ENCODE results near the gene ZNF524. TPM values are rescaled to one million over a fixed set of nuclear protein-coding genes. Genes with fewer than 3 reads are reported as not detected.

The ZNF524 gene
- polyA plus RNA-seq, 1 donor, result 10.0 TPM

GRCh38 chr19:55602104-55603001, 2.3 kb downstream of the ZNF524 start:
- no peak for DNase-seq (ENCODE audit: low read depth)

GRCh38 chr19:55603115-55603514, 3.0 kb downstream of the ZNF524 start:
- no peak for DNase-seq (ENCODE audit: low read depth)

- no peak for DNase-seq (ENCODE audit: low read depth)
Measured at GRCh38 chr19:55603581-55604292, 3.6 kb downstream of the ZNF524 start.

- peak; percentile 88 for DNase-seq (ENCODE audit: low read depth)
Measured at GRCh38 chr19:55605207-55605636, 5.1 kb downstream of the ZNF524 start.

GRCh38 chr19:55605637-55606470, 5.8 kb downstream of the ZNF524 start, which contains the start of gene ZNF865:
Gene ZNF865 (plus strand): TSS chr19:55605647. CDS start chr19:55613619, 7,972 bp downstream.
- no peak for DNase-seq (ENCODE audit: low read depth)

GRCh38 chr19:55606471-55606787, 6.3 kb downstream of the ZNF524 start:
- DNase-seq (ENCODE audit: low read depth), result no peak

- no peak for DNase-seq (ENCODE audit: low read depth)
Measured at GRCh38 chr19:55606817-55607216, 6.7 kb downstream of the ZNF524 start.

GRCh38 chr19:55609326-55609725, 9.2 kb downstream of the ZNF524 start:
- DNase-seq (ENCODE audit: low read depth), result no peak

- no peak for DNase-seq (ENCODE audit: low read depth)
Measured at GRCh38 chr19:55611300-55611982, 11.4 kb downstream of the ZNF524 start.

- no peak for DNase-seq (ENCODE audit: low read depth)
Measured at GRCh38 chr19:55611983-55612645, 12.0 kb downstream of the ZNF524 start.

- DNase-seq (ENCODE audit: low read depth), result no peak
Measured at GRCh38 chr19:55613396-55613795, 13.3 kb downstream of the ZNF524 start.

GRCh38 chr19:55613930-55614710, 14.0 kb downstream of the ZNF524 start:
- no peak for DNase-seq (ENCODE audit: low read depth)

GRCh38 chr19:55614711-55615542, 14.8 kb downstream of the ZNF524 start:
- no peak for DNase-seq (ENCODE audit: low read depth)

GRCh38 chr19:55615543-55616394, 15.7 kb downstream of the ZNF524 start:
- no peak for DNase-seq (ENCODE audit: low read depth)

GRCh38 chr19:55616395-55616875, 16.3 kb downstream of the ZNF524 start:
- DNase-seq (ENCODE audit: low read depth), result no peak

GRCh38 chr19:55617426-55617825, 17.3 kb downstream of the ZNF524 start:
- no peak for DNase-seq (ENCODE audit: low read depth)

GRCh38 chr19:55618426-55618825, 18.3 kb downstream of the ZNF524 start:
- DNase-seq (ENCODE audit: low read depth), result no peak

GRCh38 chr19:55619286-55619685, 19.2 kb downstream of the ZNF524 start:
- DNase-seq (ENCODE audit: low read depth), result no peak

All from forelimb muscle (tissue), 1 donor.